ENCODE results near the gene NEK4.

- TF ChIP-seq, protein P1, sequence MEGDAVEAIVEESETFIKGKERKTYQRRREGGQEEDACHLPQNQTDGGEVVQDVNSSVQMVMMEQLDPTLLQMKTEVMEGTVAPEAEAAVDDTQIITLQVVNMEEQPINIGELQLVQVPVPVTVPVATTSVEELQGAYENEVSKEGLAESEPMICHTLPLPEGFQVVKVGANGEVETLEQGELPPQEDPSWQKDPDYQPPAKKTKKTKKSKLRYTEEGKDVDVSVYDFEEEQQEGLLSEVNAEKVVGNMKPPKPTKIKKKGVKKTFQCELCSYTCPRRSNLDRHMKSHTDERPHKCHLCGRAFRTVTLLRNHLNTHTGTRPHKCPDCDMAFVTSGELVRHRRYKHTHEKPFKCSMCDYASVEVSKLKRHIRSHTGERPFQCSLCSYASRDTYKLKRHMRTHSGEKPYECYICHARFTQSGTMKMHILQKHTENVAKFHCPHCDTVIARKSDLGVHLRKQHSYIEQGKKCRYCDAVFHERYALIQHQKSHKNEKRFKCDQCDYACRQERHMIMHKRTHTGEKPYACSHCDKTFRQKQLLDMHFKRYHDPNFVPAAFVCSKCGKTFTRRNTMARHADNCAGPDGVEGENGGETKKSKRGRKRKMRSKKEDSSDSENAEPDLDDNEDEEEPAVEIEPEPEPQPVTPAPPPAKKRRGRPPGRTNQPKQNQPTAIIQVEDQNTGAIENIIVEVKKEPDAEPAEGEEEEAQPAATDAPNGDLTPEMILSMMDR (IDR thresholded peaks at IDR 0.05), result no peak
- TF ChIP-seq POLR2A (IDR thresholded peaks at IDR 0.05), result no peak
Measured at GRCh38 chr3:52670621-52671521, 99.9 kb downstream of the NEK4 start.
